ENCODE measurements around the gene CACUL1. TPM values are rescaled to one million over a fixed set of nuclear protein-coding genes. Genes with fewer than 3 reads are reported as not detected.

The CACUL1 gene
- total RNA-seq, 1 experiment from 2014 or later = 38.5 TPM

GRCh38 chr10:118767297-118768040 is 12.7 kb upstream of the CACUL1 start:
- H3K4me1 Mint-ChIP-seq = peaks cover 6 to 9% of the 10 kb centered on the region in 2 experiments
- no peaks in the 10 kb centered on the region for H3K79me1 ChIP-seq (ENCODE audit: insufficient read depth, low read depth, low read length, poor library complexity, severe bottlenecking)

More at GRCh38 chr10:118767297-118768040, 12.7 kb upstream of the CACUL1 start:
- H3K4me3 Mint-ChIP-seq = no peak overlapping the region
- no peaks in the 10 kb centered on the region for H3K4me1 ChIP-seq (ENCODE audit: insufficient read depth, low read length)
- H3K14ac ChIP-seq (ENCODE audit: insufficient read depth, low read length) = no peak overlapping the region
- H4K8ac ChIP-seq (replicated peaks; ENCODE audit: insufficient read length, low read depth, low read length) = no peak overlapping the region
- H3K79me2 ChIP-seq (ENCODE audit: insufficient read depth, low read length) = no peaks in the 10 kb centered on the region
- H3K23me2 ChIP-seq (ENCODE audit: insufficient read length, low read depth, low read length, poor library complexity, severe bottlenecking) = no peaks in the 10 kb centered on the region
- H2AK5ac ChIP-seq (ENCODE audit: insufficient read length, low read length) = no peak overlapping the region
- no peak overlapping the region for H3K56ac ChIP-seq (ENCODE audit: insufficient read length, low read depth, low read length)
- no peak for DNase-seq
- no peak overlapping the region for H2AFZ ChIP-seq (ENCODE audit: low read length)
- no CpG with 5 or more reads among the region's 6 CpGs for WGBS (ENCODE audit: extremely low coverage, insufficient read length, low lambda C conversion rate)
- H3K23ac ChIP-seq (ENCODE audit: insufficient read length, low read depth, low read length) = no peak overlapping the region
- no peak overlapping the region for H2BK15ac ChIP-seq (ENCODE audit: low read depth, low read length)
- no peaks in the 10 kb centered on the region for H4K20me1 ChIP-seq (ENCODE audit: control insufficient read depth, insufficient read depth, insufficient read length)
- no peak for TF ChIP-seq CTCF (conservative IDR thresholded peaks at IDR 0.05)
- H3K27me3 Mint-ChIP-seq (ENCODE audit: low read depth) = peaks cover 6% of the 10 kb centered on the region; the same call in 1 of the 2 replicates
- no peak overlapping the region for H3K4me2 ChIP-seq (ENCODE audit: insufficient read depth, insufficient read length, low read length)
- H3K27ac Mint-ChIP-seq = no peak overlapping the region
- no peak overlapping the region for H3K18ac ChIP-seq (ENCODE audit: insufficient read length, low read depth, low read length)
- no peak overlapping the region for H3K4ac ChIP-seq (ENCODE audit: low read depth, low read length)
- H3K36me3 Mint-ChIP-seq (ENCODE audit: insufficient read depth in 1 of 3, low read depth in 3 of 3) = no peaks in the 10 kb centered on the region; a peak in 1 of 7 replicates
- no peak overlapping the region for H2BK120ac ChIP-seq (ENCODE audit: low read depth, low read length, poor library complexity, severe bottlenecking)
- H3K9me3 ChIP-seq (ENCODE audit: control insufficient read depth, low read depth, low read length) = no peaks in the 10 kb centered on the region
- no peak overlapping the region for H3K9ac ChIP-seq (ENCODE audit: extremely low read depth, insufficient read length, low read length)
- no peak overlapping the region for H4K5ac ChIP-seq (ENCODE audit: insufficient read length, low read depth, low read length)
- no peaks in the 10 kb centered on the region for H3K27me3 ChIP-seq (ENCODE audit: insufficient read depth, low read length)
- H3T11ph ChIP-seq (ENCODE audit: low read length) = no peak overlapping the region
- H2BK5ac ChIP-seq (ENCODE audit: insufficient read length, low read length) = no peak overlapping the region
- H4K91ac ChIP-seq (ENCODE audit: insufficient read length, low read depth, low read length) = no peak overlapping the region
- peaks cover 3 to 4% of the 10 kb centered on the region in 2 experiments; a peak in 2 of 5 replicates for H3K9me3 Mint-ChIP-seq
- H3K27ac ChIP-seq (ENCODE audit: insufficient read length, low read depth, low read length) = no peak overlapping the region
- no peak overlapping the region for H2BK12ac ChIP-seq (ENCODE audit: insufficient read length, low read depth, low read length)
- H2BK20ac ChIP-seq (ENCODE audit: low read depth, low read length, poor library complexity, severe bottlenecking) = no peak overlapping the region

Measured in H9 (cell line).